Stomach (tissue), 19 donors: ENCODE measurements around the gene NBPF9. TPM values are rescaled to one million over a fixed set of nuclear protein-coding genes. Genes with fewer than 3 reads are reported as not detected.
"Not testable (repeated sequence)": the region's sequence is repeated elsewhere in the genome, so short reads cannot be mapped to it uniquely, and the experiment has no call there.

Experiments used
- DNase-seq, 2 donors: peaks; one replicate each; pipeline versions ENCODE4 v3.0.0 to v3.0.0-alpha.2; 2013 to 2019
- H3K27ac ChIP-seq, 5 donors: fragments of 200-600 bp in 4 of 5; sonication (generic) in 4 of 5; one replicate each; pipeline ENCODE4 v1.5.1; 2013 to 2019; ENCODE audit warnings: mild to moderate bottlenecking in 1 of 5, moderate library complexity in 1 of 5
- H3K27me3 ChIP-seq, 3 donors: fragments of 200-600 bp; sonication (generic); one replicate each; pipeline ENCODE4 v1.5.1; 2017 to 2019; ENCODE audit warnings: mixed run types in 1 of 3
- H3K36me3 ChIP-seq, 4 donors: fragments of 200-600 bp; sonication (generic); 1 replicate in 3 of 4; 2 replicates in 1 of 4; pipeline ENCODE4 v1.5.1; 2016 to 2019
- H3K4me1 ChIP-seq, 4 donors: fragments of 200-600 bp; sonication (generic); one replicate each; pipeline ENCODE4 v1.5.1; 2016 to 2019
- H3K4me3 ChIP-seq, 4 donors: fragments of 200-600 bp; sonication (generic) in 3 of 4; one replicate each; pipeline ENCODE4 v1.5.1; 2016 to 2019; ENCODE audit warnings: mild to moderate bottlenecking in 1 of 4
- H3K9me3 ChIP-seq, 4 donors: fragments of 200-600 bp; sonication (generic); one replicate each; pipeline ENCODE4 v1.5.1; 2016 to 2019
- POLR2AphosphoS5 ChIP-seq, 3 donors: sonication (generic); formaldehyde crosslinking; IDR thresholded peaks; one replicate each; pipeline ENCODE4 v1.6.1; 2016; ENCODE audit warnings: antibody characterized with exemption in 3 of 3
- WGBS, 5 donors: extraction: QIAGEN DNeasy Blood & Tissue Kit in 3 of 5; methylation state at CpG; one replicate each; pipeline versions ENCODE4 v1.1.5 to v1.1.7; 2013 to 2018; 5-methylcytosine and 5-hydroxymethylcytosine counted together
- intact Hi-C: fragments of 100-400 bp; cut with DNase I; formaldehyde crosslinking; loops from one replicate; pipeline ENCODE4 v1.15.1; 2023; ENCODE audit warnings: low total_unique reads
- long read RNA-seq, 10 donors: transcript quantifications; one replicate each; lab custom pipeline, GENCODE V29; 2026
- polyA plus RNA-seq, 3 donors: library from polyadenylated mRNA; stranded (reverse); fragments of 200-250 nt; gene quantifications; one replicate each; pipeline ENCODE4 v1.2.3, GENCODE V29; 2013
- total RNA-seq, 5 donors: library from RNA; depleted of rRNA; stranded (reverse); fragments of >200 nt; gene quantifications; one replicate each; pipeline versions ENCODE4 v1.1.0 to v1.2.3, GENCODE V29; 2014 to 2016
- TF ChIP-seq, protein P1 (sequence below), 7 experiments: fragments of 450-650 bp in 4 of 7; fragments of 200-600 bp in 3 of 7; sonication (generic) in 3 of 7; IDR thresholded peaks; one replicate each; pipeline ENCODE4 v1.5.1; 2016 to 2019; ENCODE audit warnings: antibody characterized with exemption in 7 of 7, control low read depth in 2 of 7, mild to moderate bottlenecking in 1 of 7
- donor health status: healthy with polysubstance abuse.
- donor health status: Bipolar disorder and iron deficiency.
- donor health status: healthy.

Gene NBPF9, protein sequence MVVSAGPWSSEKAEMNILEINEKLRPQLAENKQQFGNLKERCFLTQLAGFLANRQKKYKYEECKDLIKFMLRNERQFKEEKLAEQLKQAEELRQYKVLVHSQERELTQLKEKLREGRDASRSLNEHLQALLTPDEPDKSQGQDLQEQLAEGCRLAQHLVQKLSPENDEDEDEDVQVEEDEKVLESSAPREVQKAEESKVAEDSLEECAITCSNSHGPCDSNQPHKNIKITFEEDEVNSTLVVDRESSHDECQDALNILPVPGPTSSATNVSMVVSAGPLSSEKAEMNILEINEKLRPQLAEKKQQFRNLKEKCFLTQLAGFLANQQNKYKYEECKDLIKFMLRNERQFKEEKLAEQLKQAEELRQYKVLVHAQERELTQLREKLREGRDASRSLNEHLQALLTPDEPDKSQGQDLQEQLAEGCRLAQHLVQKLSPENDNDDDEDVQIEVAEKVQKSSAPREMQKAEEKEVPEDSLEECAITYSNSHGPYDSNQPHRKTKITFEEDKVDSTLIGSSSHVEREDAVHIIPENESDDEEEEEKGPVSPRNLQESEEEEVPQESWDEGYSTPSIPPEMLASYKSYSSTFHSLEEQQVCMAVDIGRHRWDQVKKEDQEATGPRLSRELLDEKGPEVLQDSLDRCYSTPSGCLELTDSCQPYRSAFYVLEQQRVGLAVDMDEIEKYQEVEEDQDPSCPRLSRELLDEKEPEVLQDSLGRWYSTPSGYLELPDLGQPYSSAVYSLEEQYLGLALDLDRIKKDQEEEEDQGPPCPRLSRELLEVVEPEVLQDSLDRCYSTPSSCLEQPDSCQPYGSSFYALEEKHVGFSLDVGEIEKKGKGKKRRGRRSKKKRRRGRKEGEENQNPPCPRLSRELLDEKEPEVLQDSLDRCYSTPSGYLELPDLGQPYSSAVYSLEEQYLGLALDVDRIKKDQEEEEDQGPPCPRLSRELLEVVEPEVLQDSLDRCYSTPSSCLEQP (N-terminal part only)
- total RNA-seq, result 10 to 100 TPM; 11.1 to 26.9 (median 18.9) TPM
- polyA plus RNA-seq, result 1 to 10 TPM; 5.8 to 6.8 (median 6.4) TPM
- long read RNA-seq, donor 1, result 0 reads
- long read RNA-seq, donor 2, result 0 reads
- long read RNA-seq, donor 3, result 0 reads
- long read RNA-seq, donor 4, result 0 reads
- long read RNA-seq, donor 5, result 0 reads
- long read RNA-seq, donor 6, result 0 reads
- long read RNA-seq, donor 7, result 0 reads
- long read RNA-seq, donor 8, result 0 reads
- long read RNA-seq, donor 9, result 0 reads
- long read RNA-seq, donor 10, result 0 reads

DNA sequence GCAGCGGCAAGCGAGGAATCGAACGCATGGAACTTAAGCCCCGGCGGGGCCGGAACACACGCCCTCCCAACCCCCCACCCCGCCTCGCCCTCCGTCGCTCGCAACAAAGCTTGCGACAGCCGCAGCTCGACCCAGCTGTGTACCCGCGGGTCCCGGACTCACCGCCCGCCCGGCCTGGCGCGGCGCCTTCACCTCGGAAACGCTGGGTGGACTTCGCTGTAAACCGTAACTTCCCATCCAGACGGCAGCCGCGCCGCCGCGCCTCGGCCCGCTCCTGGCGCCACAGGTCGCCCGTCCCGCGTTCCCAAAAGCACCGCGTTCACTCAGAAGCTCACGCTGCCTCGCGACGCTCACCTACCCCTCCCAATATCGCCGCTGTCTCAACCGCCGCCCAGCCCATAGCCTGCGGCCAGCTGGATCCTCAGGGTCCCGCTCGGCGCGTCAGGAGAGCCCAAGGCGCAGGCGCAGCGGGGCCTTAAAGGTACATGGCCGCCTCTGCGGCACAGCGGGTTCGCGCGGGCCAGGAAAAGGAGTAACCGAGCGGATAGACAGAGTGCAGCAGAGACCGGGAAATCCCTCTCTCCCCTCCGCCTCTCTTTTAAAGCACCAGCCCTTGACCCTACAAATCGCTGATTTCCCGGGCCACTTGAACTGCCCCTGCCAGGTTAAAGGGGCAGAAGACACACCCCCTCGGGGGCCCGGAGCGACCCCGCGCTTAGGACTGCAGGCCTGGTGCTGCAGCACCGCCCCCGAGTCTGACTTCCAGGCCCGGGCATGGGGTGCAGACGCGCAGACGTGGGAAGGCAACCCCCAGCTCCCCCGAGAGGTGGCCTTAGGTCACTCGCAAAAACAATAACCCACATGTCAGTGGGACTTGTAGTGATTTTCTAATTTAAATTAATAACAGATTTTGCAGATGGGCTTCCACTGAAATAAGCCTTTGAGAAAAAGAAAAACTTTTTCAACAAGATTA lies at the start of gene NBPF9:
Gene NBPF9, minus strand, starts transcription at position 443 of the 973 bp plus-strand sequence. CDS start 21,412 bp downstream, outside the sequence.
- H3K27ac ChIP-seq, result peak within 1 kb of the TSS; percentile 53 to 87 (median 78)
- H3K36me3 ChIP-seq, H3K4me1 ChIP-seq, H3K9me3 ChIP-seq, intact Hi-C loops, H3K27me3 ChIP-seq: not testable (repeated sequence)
- TF ChIP-seq, protein P1, sequence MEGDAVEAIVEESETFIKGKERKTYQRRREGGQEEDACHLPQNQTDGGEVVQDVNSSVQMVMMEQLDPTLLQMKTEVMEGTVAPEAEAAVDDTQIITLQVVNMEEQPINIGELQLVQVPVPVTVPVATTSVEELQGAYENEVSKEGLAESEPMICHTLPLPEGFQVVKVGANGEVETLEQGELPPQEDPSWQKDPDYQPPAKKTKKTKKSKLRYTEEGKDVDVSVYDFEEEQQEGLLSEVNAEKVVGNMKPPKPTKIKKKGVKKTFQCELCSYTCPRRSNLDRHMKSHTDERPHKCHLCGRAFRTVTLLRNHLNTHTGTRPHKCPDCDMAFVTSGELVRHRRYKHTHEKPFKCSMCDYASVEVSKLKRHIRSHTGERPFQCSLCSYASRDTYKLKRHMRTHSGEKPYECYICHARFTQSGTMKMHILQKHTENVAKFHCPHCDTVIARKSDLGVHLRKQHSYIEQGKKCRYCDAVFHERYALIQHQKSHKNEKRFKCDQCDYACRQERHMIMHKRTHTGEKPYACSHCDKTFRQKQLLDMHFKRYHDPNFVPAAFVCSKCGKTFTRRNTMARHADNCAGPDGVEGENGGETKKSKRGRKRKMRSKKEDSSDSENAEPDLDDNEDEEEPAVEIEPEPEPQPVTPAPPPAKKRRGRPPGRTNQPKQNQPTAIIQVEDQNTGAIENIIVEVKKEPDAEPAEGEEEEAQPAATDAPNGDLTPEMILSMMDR (IDR thresholded peaks at IDR 0.05), result peak in 1 of 7 experiments; percentile 8
- TF ChIP-seq POLR2AphosphoS5 (IDR thresholded peaks at IDR 0.05), result peak in 2 of 3 donors; percentile 50 to 72
- H3K4me3 ChIP-seq, result peak within 1 kb of the TSS; percentile 42 to 52 (median 50)
- peak; percentile 40 to 70 for DNase-seq
- 0 to 1% (median 0%) methylated on average over 19 to 35 of the region's 85 CpGs; no CpG with 5 or more reads in 1 of the 5 donors for WGBS, 5 donors

DNA sequence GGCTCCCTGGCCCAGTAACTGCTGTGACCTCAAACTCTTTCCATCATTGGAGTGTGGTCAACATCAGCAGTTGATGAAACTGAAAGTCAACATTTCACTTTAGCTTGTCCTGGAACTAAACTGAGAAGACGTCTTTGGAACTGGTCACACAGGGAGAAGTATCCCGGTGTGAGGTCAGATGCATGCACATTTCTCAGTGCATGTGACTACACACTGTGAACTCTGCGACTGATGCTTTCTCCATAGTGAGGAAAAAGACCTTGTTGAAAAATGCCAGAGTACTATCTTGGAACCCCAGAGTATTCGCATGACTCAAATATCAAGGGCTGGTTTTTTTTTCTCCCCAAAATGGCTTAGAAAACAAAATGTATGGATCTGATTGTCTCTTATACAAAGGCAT lies 46.6 kb upstream of the NBPF9 start:
- H3K4me1 ChIP-seq, H3K27me3 ChIP-seq, H3K9me3 ChIP-seq, H3K36me3 ChIP-seq, H3K4me3 ChIP-seq, DNase-seq, H3K27ac ChIP-seq, intact Hi-C loops: not testable (repeated sequence)
- 71 to 80% (median 78%) methylated on average over 3 to 4 of the region's 4 CpGs for WGBS, 5 donors

DNA sequence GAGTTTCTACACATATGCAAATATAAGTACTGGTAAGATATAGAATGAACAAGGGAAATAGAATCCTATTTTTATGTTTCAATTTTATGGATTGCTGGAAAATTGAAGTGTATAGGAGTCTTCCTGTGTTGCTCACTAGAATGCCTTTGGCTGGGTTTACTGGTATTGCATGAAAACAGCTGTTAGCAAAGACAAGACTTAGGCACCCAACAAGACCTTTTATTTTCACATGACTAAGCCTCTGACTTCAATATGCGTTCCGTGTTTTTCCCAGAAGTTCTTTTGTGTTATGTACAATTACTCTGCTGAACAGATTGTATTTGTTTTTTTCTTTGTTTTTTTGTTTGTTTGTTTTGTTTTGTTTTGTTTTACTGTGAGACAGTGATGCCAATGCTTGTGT lies 34.2 kb upstream of the NBPF9 start:
- WGBS, 5 donors, result 60 to 96% (median 66%) methylated on average over 1 to 2 of the region's 2 CpGs
- DNase-seq, H3K36me3 ChIP-seq, H3K27ac ChIP-seq, H3K27me3 ChIP-seq, H3K4me1 ChIP-seq, intact Hi-C loops, H3K9me3 ChIP-seq, H3K4me3 ChIP-seq: not testable (repeated sequence)

DNA sequence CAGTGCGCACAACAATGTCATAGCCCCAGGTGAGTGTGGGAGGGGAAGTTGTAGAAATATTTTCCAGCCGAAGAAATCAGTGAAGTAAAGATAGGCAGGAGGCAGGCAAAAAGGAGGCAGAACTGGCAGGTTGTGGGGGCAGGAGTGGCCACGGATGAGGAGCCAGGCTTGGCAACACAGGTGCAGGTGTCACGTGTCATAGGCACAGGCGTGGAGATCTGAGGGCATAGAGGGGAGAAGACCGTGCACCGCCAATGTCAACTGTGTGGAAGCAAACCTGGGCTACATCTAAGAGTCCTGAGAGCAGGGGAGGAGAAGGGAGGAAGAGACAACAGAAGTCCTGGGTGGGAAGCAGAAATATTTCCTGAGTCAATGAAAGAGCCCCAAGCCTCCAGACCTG lies 27.6 kb upstream of the NBPF9 start:
- DNase-seq, H3K4me3 ChIP-seq, H3K27ac ChIP-seq, H3K36me3 ChIP-seq, H3K4me1 ChIP-seq, intact Hi-C loops, H3K9me3 ChIP-seq, H3K27me3 ChIP-seq: not testable (repeated sequence)
- WGBS, 5 donors, result 67 to 86% (median 78%) methylated on average over 6 to 7 of the region's 7 CpGs

DNA sequence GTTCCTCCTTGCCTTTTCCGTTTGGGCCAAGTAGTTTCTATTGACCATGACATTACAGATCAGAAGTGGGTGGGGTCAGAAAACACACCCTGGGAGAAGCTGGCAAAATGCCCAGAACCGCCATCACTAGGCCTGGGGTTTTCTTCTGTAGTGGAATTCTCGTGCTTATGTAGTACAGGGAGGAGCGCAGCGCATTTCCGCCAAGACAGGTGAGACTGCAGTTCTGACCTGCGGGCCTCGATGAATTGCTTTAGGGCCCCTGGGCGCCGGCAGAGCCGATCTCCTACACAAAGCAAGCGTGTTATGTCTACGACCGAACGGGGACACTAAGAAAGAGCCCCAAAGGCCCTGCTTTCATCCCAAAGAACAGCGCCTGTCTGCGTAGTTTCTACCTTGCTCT lies 25.9 kb upstream of the NBPF9 start:
- H3K36me3 ChIP-seq, H3K4me3 ChIP-seq, H3K9me3 ChIP-seq, DNase-seq, H3K27me3 ChIP-seq, intact Hi-C loops, H3K27ac ChIP-seq, H3K4me1 ChIP-seq: not testable (repeated sequence)
- WGBS, 5 donors, result no CpG with 5 or more reads among the region's 17 CpGs

DNA sequence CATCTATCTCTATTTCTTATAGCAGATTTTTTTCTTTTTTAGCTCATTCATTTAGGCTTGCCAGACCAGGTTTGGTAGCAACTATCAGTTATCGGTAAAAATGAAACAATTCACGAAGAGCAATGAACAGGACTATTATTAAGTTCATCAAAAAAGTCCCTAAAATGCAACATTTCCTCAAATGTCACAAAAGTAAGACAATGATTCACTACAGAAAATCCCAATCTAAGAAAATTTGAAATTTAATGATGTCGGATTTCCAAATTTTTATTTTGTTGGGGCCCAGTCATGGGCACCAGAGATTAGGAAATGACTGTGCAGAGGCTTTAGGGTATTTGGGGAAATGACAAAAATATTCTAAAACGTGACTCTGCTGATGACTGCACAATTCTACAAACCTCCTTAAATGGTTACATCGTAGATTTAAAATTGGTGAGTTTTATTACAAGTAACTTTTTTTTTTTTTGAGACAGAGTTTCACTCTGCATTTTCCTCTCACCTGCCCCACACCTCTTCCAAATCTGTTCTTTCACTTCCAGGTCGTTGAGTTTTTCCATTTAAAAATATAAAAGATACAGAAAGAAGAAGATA lies 23.3 kb upstream of the NBPF9 start:
- intact Hi-C loops, H3K36me3 ChIP-seq, H3K9me3 ChIP-seq, H3K27me3 ChIP-seq, H3K4me3 ChIP-seq, DNase-seq, H3K4me1 ChIP-seq, H3K27ac ChIP-seq: not testable (repeated sequence)
- WGBS, 5 donors, result 72 to 90% (median 76%) methylated on average over 5 to 6 of the region's 6 CpGs

DNA sequence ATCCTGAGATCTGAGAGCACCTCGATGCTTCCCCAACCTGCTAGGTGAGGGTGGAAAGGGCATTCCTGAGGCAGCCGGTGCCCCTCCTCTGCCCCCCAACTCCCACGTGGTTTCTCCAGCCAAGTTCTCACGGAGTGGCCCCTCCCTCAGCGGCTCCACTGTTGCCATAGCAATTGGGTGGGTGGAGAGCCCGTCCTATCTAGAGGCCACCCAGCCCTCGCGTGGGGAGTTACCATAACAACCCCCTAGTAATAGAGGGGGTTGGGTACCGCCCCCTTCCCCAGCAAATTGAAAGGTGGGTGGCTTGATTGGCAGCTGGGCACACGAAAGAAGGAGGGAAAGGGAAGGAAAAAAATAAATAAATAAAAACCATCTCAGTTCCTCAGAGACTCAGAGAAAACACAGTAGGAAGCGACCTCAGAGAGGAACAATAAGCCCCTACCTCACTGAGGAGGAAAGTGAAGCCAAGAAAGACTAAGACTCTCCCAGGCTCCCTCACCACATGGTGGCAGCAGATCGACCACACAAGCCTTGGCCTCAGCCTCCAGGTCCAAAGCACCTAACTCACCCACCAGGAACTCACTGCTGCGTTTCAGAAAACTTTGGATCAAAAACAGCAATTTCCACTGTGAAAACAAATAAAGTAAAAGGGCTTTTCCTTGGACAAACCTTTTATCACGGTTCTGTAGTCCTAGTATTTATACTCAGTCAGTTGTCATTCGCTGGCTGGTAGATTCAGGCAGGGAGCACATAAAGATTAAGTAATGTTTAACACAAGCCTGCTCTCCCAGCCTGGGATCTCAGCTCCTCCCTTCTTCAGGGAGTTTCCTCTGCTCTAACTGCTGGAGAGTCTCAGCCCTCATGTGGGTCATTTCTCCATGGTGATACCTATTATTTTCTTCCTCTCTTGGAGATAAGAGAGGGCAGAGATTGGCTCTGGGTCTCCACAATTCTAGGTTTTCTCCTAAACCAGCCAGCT lies 20.9 kb upstream of the NBPF9 start:
- H3K4me3 ChIP-seq, H3K4me1 ChIP-seq, H3K9me3 ChIP-seq, H3K27me3 ChIP-seq, intact Hi-C loops, H3K36me3 ChIP-seq, H3K27ac ChIP-seq: not testable (repeated sequence)
- WGBS, 5 donors, result 2 to 8% (median 5%) methylated on average over 6 to 10 of the region's 15 CpGs
- peak in 1 of 2 donors; percentile 40 for DNase-seq

DNA sequence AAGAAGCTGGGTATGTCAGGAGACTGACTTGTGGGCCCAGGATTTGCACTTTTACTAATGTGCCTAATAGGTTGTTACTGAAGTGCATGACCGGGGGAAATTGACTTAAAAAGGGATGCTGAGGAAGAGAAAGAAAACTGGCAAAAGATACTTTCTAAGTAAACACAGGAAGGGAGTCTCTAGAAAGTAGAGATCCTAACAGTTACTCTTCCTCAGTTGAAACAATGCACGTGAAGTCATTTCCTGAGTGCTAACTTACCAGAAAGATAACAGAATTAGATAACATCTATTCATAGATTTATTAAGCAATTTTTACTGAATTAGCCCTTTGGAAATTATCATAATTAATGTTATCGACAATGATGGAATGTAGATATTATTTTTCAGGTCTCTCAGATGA lies 9.5 kb upstream of the NBPF9 start:
- H3K27ac ChIP-seq, H3K36me3 ChIP-seq, DNase-seq, H3K4me1 ChIP-seq, H3K4me3 ChIP-seq, H3K27me3 ChIP-seq, intact Hi-C loops, H3K9me3 ChIP-seq: not testable (repeated sequence)
- 74 to 100% (median 79%) methylated on average over 1 of the region's 3 CpGs for WGBS, 5 donors
